Measurements from ENCODE around the gene BMAL1.

DNA sequence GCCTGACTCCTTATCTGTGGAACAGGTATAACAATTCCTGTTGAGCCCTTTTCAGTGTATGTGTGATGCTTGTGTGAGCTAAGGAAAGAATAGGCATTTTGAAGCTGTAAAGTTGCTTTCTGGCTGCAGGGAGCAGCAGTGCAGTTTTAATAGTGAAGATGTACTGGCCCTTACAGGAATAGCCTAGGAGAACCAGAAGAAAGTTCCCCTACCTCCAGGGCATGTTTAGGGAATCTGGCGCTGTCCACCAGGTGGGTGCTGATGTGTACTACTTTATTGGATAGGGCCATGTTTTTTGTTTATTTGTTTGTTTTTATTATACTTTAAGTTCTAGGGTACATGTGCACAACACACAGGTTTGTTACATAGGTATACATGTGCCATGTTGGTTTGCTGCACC, 11.5 kb downstream of the BMAL1 start:
- TF ChIP-seq, protein P1, sequence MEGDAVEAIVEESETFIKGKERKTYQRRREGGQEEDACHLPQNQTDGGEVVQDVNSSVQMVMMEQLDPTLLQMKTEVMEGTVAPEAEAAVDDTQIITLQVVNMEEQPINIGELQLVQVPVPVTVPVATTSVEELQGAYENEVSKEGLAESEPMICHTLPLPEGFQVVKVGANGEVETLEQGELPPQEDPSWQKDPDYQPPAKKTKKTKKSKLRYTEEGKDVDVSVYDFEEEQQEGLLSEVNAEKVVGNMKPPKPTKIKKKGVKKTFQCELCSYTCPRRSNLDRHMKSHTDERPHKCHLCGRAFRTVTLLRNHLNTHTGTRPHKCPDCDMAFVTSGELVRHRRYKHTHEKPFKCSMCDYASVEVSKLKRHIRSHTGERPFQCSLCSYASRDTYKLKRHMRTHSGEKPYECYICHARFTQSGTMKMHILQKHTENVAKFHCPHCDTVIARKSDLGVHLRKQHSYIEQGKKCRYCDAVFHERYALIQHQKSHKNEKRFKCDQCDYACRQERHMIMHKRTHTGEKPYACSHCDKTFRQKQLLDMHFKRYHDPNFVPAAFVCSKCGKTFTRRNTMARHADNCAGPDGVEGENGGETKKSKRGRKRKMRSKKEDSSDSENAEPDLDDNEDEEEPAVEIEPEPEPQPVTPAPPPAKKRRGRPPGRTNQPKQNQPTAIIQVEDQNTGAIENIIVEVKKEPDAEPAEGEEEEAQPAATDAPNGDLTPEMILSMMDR (IDR thresholded peaks at IDR 0.05) = no peak
- no peak for TF ChIP-seq POLR2A (IDR thresholded peaks at IDR 0.05)

Data from uterus (tissue), 2 donors.